Mesenchymal stem cell (in vitro differentiated cells and primary cell): ENCODE data around the gene ZBTB2.

Source experiments
- DNase-seq: peaks from one replicate; pipeline ENCODE4 v3.0.0-alpha.2; 2013
- H2AFZ ChIP-seq: one replicate; pipeline ENCODE4 v1.6.1; 2013; ENCODE audit warnings: low read depth, mild to moderate bottlenecking, control low read depth, inconsistent platforms, low read length, moderate library complexity
- H2AK5ac ChIP-seq: 2 replicates; pipeline ENCODE4 v1.6.1; 2013; ENCODE audit warnings: low read length, moderate library complexity, mild to moderate bottlenecking, inconsistent platforms; ENCODE audit not compliant: severe bottlenecking
- H2BK120ac ChIP-seq: one replicate; pipeline ENCODE4 v1.6.1; 2013; ENCODE audit warnings: low read depth, mild to moderate bottlenecking, inconsistent platforms, low read length, moderate library complexity
- H2BK12ac ChIP-seq, 2 experiments: one replicate each; pipeline ENCODE4 v1.6.1; 2013; ENCODE audit warnings: inconsistent platforms in 2 of 2, low read length in 2 of 2, mild to moderate bottlenecking in 2 of 2, moderate library complexity in 2 of 2, control low read depth in 1 of 2
- H2BK15ac ChIP-seq: one replicate; pipeline ENCODE4 v1.6.1; 2013; ENCODE audit warnings: mild to moderate bottlenecking, low read depth, inconsistent platforms; ENCODE audit not compliant: poor library complexity, severe bottlenecking
- H2BK5ac ChIP-seq: 2 replicates; pipeline ENCODE4 v1.6.1; 2013; ENCODE audit warnings: low read depth, mild to moderate bottlenecking, low read length, control low read depth, inconsistent platforms; ENCODE audit not compliant: poor library complexity, severe bottlenecking
- H3K14ac ChIP-seq, 2 experiments: one replicate each; pipeline ENCODE4 v1.6.1; 2013; ENCODE audit warnings: inconsistent platforms in 2 of 2, low read length in 2 of 2, control low read depth in 1 of 2, mild to moderate bottlenecking in 1 of 2, moderate library complexity in 1 of 2
- H3K18ac ChIP-seq, 2 experiments: one replicate each; pipeline ENCODE4 v1.6.1; 2013; ENCODE audit warnings: inconsistent platforms in 2 of 2, low read length in 2 of 2, control low read depth in 1 of 2, low read depth in 1 of 2, mild to moderate bottlenecking in 1 of 2
- H3K23ac ChIP-seq, 2 experiments: one replicate each; pipeline ENCODE4 v1.6.1; 2013; ENCODE audit warnings: inconsistent platforms in 2 of 2, low read length in 2 of 2, mild to moderate bottlenecking in 2 of 2, moderate library complexity in 2 of 2, control low read depth in 1 of 2
- H3K27ac ChIP-seq: 2 replicates; pipeline ENCODE4 v1.5.1; 2013; ENCODE audit warnings: mild to moderate bottlenecking, moderate library complexity, low read length, control low read depth, inconsistent platforms; ENCODE audit not compliant: poor library complexity, severe bottlenecking
- H3K27me3 ChIP-seq, 2 experiments: 2 replicates each; pipeline versions ENCODE4 v1.6.1 to v1.7.0; 2013; ENCODE audit warnings: low read length in 2 of 2, mild to moderate bottlenecking in 2 of 2, moderate library complexity in 2 of 2, control low read depth in 1 of 2, inconsistent platforms in 1 of 2; ENCODE audit not compliant: control insufficient read depth in 1 of 2, insufficient read depth in 1 of 2
- H3K36me3 ChIP-seq, 2 experiments: 2 replicates each; pipeline versions ENCODE4 v1.6.1 to v1.7.0; 2013; ENCODE audit warnings: low read length in 2 of 2, control low read depth in 1 of 2, inconsistent platforms in 1 of 2, low read depth in 1 of 2, mild to moderate bottlenecking in 1 of 2; ENCODE audit not compliant: insufficient read depth in 2 of 2, control insufficient read depth in 1 of 2
- H3K4ac ChIP-seq, 2 experiments: one replicate each; pipeline ENCODE4 v1.6.1; 2013; ENCODE audit warnings: inconsistent platforms in 2 of 2, low read length in 2 of 2, mild to moderate bottlenecking in 2 of 2, moderate library complexity in 2 of 2, control low read depth in 1 of 2, low read depth in 1 of 2
- H3K4me1 ChIP-seq: 2 replicates; pipeline ENCODE4 v1.6.1; 2013; ENCODE audit warnings: low read depth, low read length, control low read depth; ENCODE audit not compliant: control insufficient read depth, insufficient read depth
- H3K4me2 ChIP-seq: 2 replicates; pipeline ENCODE4 v1.6.1; 2013; ENCODE audit warnings: low read length, mild to moderate bottlenecking, inconsistent platforms; ENCODE audit not compliant: poor library complexity, severe bottlenecking
- H3K4me3 ChIP-seq, 2 experiments: 2 replicates each; pipeline versions ENCODE4 v1.5.1 to v1.7.0; 2013; ENCODE audit warnings: low read length in 2 of 2, mild to moderate bottlenecking in 2 of 2, control low read depth in 1 of 2, low read depth in 1 of 2; ENCODE audit not compliant: insufficient read depth in 1 of 2
- H3K79me1 ChIP-seq: replicated peaks from 2 replicates; pipeline ENCODE4 v1.6.1; 2013; ENCODE audit warnings: mild to moderate bottlenecking, control low read depth, low read length, inconsistent platforms; ENCODE audit not compliant: poor library complexity, severe bottlenecking
- H3K9ac ChIP-seq: 2 replicates; pipeline ENCODE4 v1.7.0; 2013; ENCODE audit warnings: mild to moderate bottlenecking, low read length, moderate library complexity
- H3K9me3 ChIP-seq: 2 replicates; pipeline ENCODE4 v1.7.0; 2013; ENCODE audit warnings: mild to moderate bottlenecking, low read length; ENCODE audit not compliant: control insufficient read depth
- H4K8ac ChIP-seq: one replicate; pipeline ENCODE4 v1.6.1; 2013; ENCODE audit warnings: inconsistent platforms, mild to moderate bottlenecking, low read length, moderate library complexity
- H4K91ac ChIP-seq: one replicate; pipeline ENCODE4 v1.6.1; 2013; ENCODE audit warnings: mild to moderate bottlenecking, low read length, inconsistent platforms
- WGBS: methylation state at CpG from one replicate; pipeline ENCODE4 v1.1.7; 2013; ENCODE audit warnings: mixed read lengths; 5-methylcytosine and 5-hydroxymethylcytosine counted together

ZBTB2 gene

GRCh38 chr6:151376440-151376839 is 14.9 kb downstream of the ZBTB2 start:
- peaks cover 27% of the 10 kb centered on the region for H3K79me1 ChIP-seq
- H3K27ac ChIP-seq: no peak overlapping the region
- no peaks in the 10 kb centered on the region for H3K9me3 ChIP-seq
- DNase-seq: peak; percentile 32
- no peak overlapping the region for H2BK120ac ChIP-seq
- no peak overlapping the region for H2AK5ac ChIP-seq
- no peak overlapping the region for H3K18ac ChIP-seq
- peaks cover 5% of the 10 kb centered on the region for H3K4me1 ChIP-seq
- H2BK5ac ChIP-seq: no peak overlapping the region
- no peak overlapping the region for H3K23ac ChIP-seq
- no peak overlapping the region for H4K91ac ChIP-seq
- peaks cover 6 to 16% of the 10 kb centered on the region in 2 experiments for H3K36me3 ChIP-seq
- H3K14ac ChIP-seq: no peak overlapping the region
- no peak overlapping the region for H3K9ac ChIP-seq
- H4K8ac ChIP-seq: no peak overlapping the region
- no peak overlapping the region for H3K4me3 ChIP-seq
- H2BK15ac ChIP-seq: no peak overlapping the region
- H3K27me3 ChIP-seq: no peaks in the 10 kb centered on the region
- H3K4ac ChIP-seq: no peak overlapping the region
- WGBS: 86% methylated on average over 1 of the region's 1 CpG
- H3K4me2 ChIP-seq: no peak overlapping the region
- no peak overlapping the region for H2AFZ ChIP-seq
- H2BK12ac ChIP-seq: no peak overlapping the region

- H4K91ac ChIP-seq: no peak overlapping the region
- no peak overlapping the region for H3K27ac ChIP-seq
- peaks cover 9 to 22% of the 10 kb centered on the region in 2 experiments for H3K36me3 ChIP-seq
- H3K27me3 ChIP-seq: no peaks in the 10 kb centered on the region
- no peak for DNase-seq
- no peaks in the 10 kb centered on the region for H3K9me3 ChIP-seq
- no peak overlapping the region for H2BK5ac ChIP-seq
- 92% methylated on average over 2 of the region's 2 CpGs for WGBS
- H3K14ac ChIP-seq: no peak overlapping the region
- H3K4me1 ChIP-seq: peaks cover 5% of the 10 kb centered on the region
- no peak overlapping the region for H4K8ac ChIP-seq
- peaks cover 28% of the 10 kb centered on the region for H3K79me1 ChIP-seq
- no peak overlapping the region for H3K23ac ChIP-seq
- H2BK15ac ChIP-seq: peak overlapping the region; percentile 50
- H3K18ac ChIP-seq: no peak overlapping the region
- H3K4me2 ChIP-seq: no peak overlapping the region
- H3K9ac ChIP-seq: no peak overlapping the region
- H2BK120ac ChIP-seq: no peak overlapping the region
- H3K4ac ChIP-seq: no peak overlapping the region
- H2AFZ ChIP-seq: no peak overlapping the region
- no peak overlapping the region for H3K4me3 ChIP-seq
- no peak overlapping the region for H2AK5ac ChIP-seq
- no peak overlapping the region for H2BK12ac ChIP-seq
These were observed 15.5 kb downstream of the ZBTB2 start for GRCh38 chr6:151375833-151376232.

GRCh38 chr6:151374036-151374683 is 17.2 kb downstream of the ZBTB2 start:
- Histone ChIP-seq H2AFZ (no peak overlapping the region), H3K4me2 (peak overlapping the region; percentile 1), H2BK120ac (peak overlapping the region; percentile 42), H2BK15ac (peak overlapping the region; percentile 12), H3K79me1 (peaks cover 22% of the 10 kb centered on the region), H3K23ac (no peak overlapping the region), H3K27me3 (no peaks in the 10 kb centered on the region), H2BK5ac (no peak overlapping the region), H3K4ac (no peak overlapping the region), H3K18ac (peak overlapping the region in 1 of 2 experiments; percentile 59), H3K9me3 (no peaks in the 10 kb centered on the region), H3K9ac (peak overlapping the region; percentile 66), H3K4me1 (peaks cover 5% of the 10 kb centered on the region), H2AK5ac (no peak overlapping the region), H3K27ac (peak overlapping the region; percentile 64), H3K36me3 (peaks cover 13 to 31% of the 10 kb centered on the region in 2 experiments), H3K14ac (no peak overlapping the region), H4K8ac (no peak overlapping the region), H4K91ac (no peak overlapping the region), H2BK12ac (no peak overlapping the region), H3K4me3 (no peak overlapping the region)
- peak; percentile 67 for DNase-seq
- 34% methylated on average over 2 of the region's 5 CpGs for WGBS

- Histone ChIP-seq H3K27me3 (no peaks in the 10 kb centered on the region), H3K9me3 (no peaks in the 10 kb centered on the region), H2BK12ac (no peak overlapping the region), H3K79me1 (peaks cover 21% of the 10 kb centered on the region), H4K8ac (no peak overlapping the region), H3K4ac (peak overlapping the region in 1 of 2 experiments; percentile 7), H3K4me3 (no peak overlapping the region), H4K91ac (no peak overlapping the region), H3K23ac (peak overlapping the region in 1 of 2 experiments; percentile 93), H3K36me3 (peaks cover 19 to 31% of the 10 kb centered on the region in 2 experiments), H3K27ac (no peak overlapping the region), H3K18ac (peak overlapping the region in 1 of 2 experiments; percentile 43), H2BK5ac (no peak overlapping the region), H2AK5ac (no peak overlapping the region), H2AFZ (no peak overlapping the region), H3K4me1 (peaks cover 7% of the 10 kb centered on the region), H3K9ac (no peak overlapping the region), H2BK15ac (no peak overlapping the region), H2BK120ac (no peak overlapping the region), H3K4me2 (no peak overlapping the region), H3K14ac (no peak overlapping the region)
- no peak for DNase-seq
- WGBS: 85% methylated on average over 5 of the region's 5 CpGs
These were observed 19.2 kb downstream of the ZBTB2 start for GRCh38 chr6:151372164-151372563.
